HepG2 (cell line): ENCODE data around the gene PNPLA2. TPM values are rescaled to one million over a fixed set of nuclear protein-coding genes. Genes with fewer than 3 reads are reported as not detected.

Experiments
- BORCS8-MEF2B ChIP-seq: sonication (generic); formaldehyde crosslinking; IDR thresholded peaks from 2 replicates; pipeline ENCODE4 v1.8.0; 2022; ENCODE audit warnings: mild to moderate bottlenecking, missing genetic modification reagents
- CREM ChIP-seq, 2 experiments: sonication (generic) in 1 of 2; formaldehyde crosslinking in 1 of 2; IDR thresholded peaks; 2 replicates each; pipeline versions ENCODE4 v1.4.0 to v1.6.1; 2016 to 2020; ENCODE audit warnings: antibody characterized with exemption in 1 of 2, mild to moderate bottlenecking in 1 of 2, missing genetic modification reagents in 1 of 2
- ELK4 ChIP-seq: sonication (generic); formaldehyde crosslinking; IDR thresholded peaks from 2 replicates; pipeline ENCODE4 v1.9.0; 2021; ENCODE audit warnings: missing genetic modification reagents, borderline replicate concordance
- HCFC1 ChIP-seq: fragments of 150-350 bp; IDR thresholded peaks from 2 replicates; pipeline ENCODE4 v1.6.1; 2014; ENCODE audit warnings: low read depth, low read length
- MZF1 ChIP-seq: sonication (generic); formaldehyde crosslinking; IDR thresholded peaks from 2 replicates; pipeline ENCODE4 v1.8.1; 2023; ENCODE audit warnings: mild to moderate bottlenecking, missing genetic modification reagents, borderline replicate concordance
- NFIB ChIP-seq: sonication (generic); formaldehyde crosslinking; IDR thresholded peaks from 2 replicates; pipeline ENCODE4 v1.9.0; 2021; ENCODE audit warnings: missing genetic modification reagents, mild to moderate bottlenecking, borderline replicate concordance
- NFRKB ChIP-seq: fragments of 450-650 bp; IDR thresholded peaks from 2 replicates; pipeline ENCODE4 v1.6.1; 2017
- REXO4 ChIP-seq: sonication (generic); formaldehyde crosslinking; IDR thresholded peaks from 2 replicates; pipeline ENCODE4 v1.8.0; 2022; ENCODE audit warnings: missing genetic modification reagents, mild to moderate bottlenecking, borderline replicate concordance
- RFX1 ChIP-seq: fragments of 450-650 bp; IDR thresholded peaks from 2 replicates; pipeline ENCODE4 v1.6.1; 2017
- TIGD3 ChIP-seq: sonication (generic); formaldehyde crosslinking; IDR thresholded peaks from 2 replicates; pipeline ENCODE4 v1.5.1; 2020; ENCODE audit warnings: mild to moderate bottlenecking, missing genetic modification reagents, borderline replicate concordance
- ZNF256 ChIP-seq: sonication (generic); formaldehyde crosslinking; conservative IDR thresholded peaks from 2 replicates; pipeline ENCODE4 v1.4.0; 2020; ENCODE audit warnings: missing genetic modification reagents
- polyA plus RNA-seq, 8 experiments: library from polyadenylated mRNA; depleted of rRNA in 3 of 8; stranded (reverse) in 7 of 8; unstranded in 1 of 8; fragments of >200 nt; fragmentation: Illumina TruSeq in 4 of 8; extraction: Trizol in 4 of 8; gene quantifications; 2 replicates each; pipeline versions ENCODE4 v1.2.1 to v1.2.3, GENCODE V29; 2011 to 2016; ENCODE audit warnings: low read depth in 4 of 8, missing spikeins in 1 of 8, mixed read lengths in 1 of 8; ENCODE audit not compliant: insufficient read depth in 1 of 8
- total RNA-seq, 5 experiments: library from RNA; depleted of rRNA; stranded (reverse); fragments of >200 nt; fragmentation: Illumina TruSeq; extraction: Trizol; gene quantifications; 2 replicates each; pipeline ENCODE4 v1.2.3, GENCODE V29; 2016; ENCODE audit warnings: low read depth in 1 of 5
- TF ChIP-seq, protein P1 (sequence below): sonication (generic); formaldehyde crosslinking; IDR thresholded peaks from 2 replicates; pipeline ENCODE4 v1.4.0; 2020; ENCODE audit warnings: missing genetic modification reagents
- TF ChIP-seq, protein P2 (sequence below): sonication (generic); formaldehyde crosslinking; IDR thresholded peaks from 2 replicates; pipeline ENCODE4 v1.5.1; 2020; ENCODE audit warnings: mild to moderate bottlenecking, missing genetic modification reagents
- TF ChIP-seq, protein P3 (sequence below): sonication (generic); formaldehyde crosslinking; IDR thresholded peaks from 2 replicates; pipeline ENCODE4 v1.5.0; 2020; ENCODE audit warnings: missing genetic modification reagents
- TF ChIP-seq, protein P4 (sequence below): sonication (generic); formaldehyde crosslinking; conservative IDR thresholded peaks from 2 replicates; pipeline ENCODE4 v1.8.0; 2022; ENCODE audit warnings: mild to moderate bottlenecking, moderate library complexity, missing genetic modification reagents

PNPLA2 gene
- total and polyA plus RNA-seq, 2 of the 13 experiments (the other 11 are each of a cell fraction or from before 2014, with no cell fraction given): 10.5 to 43.2 TPM

DNA sequence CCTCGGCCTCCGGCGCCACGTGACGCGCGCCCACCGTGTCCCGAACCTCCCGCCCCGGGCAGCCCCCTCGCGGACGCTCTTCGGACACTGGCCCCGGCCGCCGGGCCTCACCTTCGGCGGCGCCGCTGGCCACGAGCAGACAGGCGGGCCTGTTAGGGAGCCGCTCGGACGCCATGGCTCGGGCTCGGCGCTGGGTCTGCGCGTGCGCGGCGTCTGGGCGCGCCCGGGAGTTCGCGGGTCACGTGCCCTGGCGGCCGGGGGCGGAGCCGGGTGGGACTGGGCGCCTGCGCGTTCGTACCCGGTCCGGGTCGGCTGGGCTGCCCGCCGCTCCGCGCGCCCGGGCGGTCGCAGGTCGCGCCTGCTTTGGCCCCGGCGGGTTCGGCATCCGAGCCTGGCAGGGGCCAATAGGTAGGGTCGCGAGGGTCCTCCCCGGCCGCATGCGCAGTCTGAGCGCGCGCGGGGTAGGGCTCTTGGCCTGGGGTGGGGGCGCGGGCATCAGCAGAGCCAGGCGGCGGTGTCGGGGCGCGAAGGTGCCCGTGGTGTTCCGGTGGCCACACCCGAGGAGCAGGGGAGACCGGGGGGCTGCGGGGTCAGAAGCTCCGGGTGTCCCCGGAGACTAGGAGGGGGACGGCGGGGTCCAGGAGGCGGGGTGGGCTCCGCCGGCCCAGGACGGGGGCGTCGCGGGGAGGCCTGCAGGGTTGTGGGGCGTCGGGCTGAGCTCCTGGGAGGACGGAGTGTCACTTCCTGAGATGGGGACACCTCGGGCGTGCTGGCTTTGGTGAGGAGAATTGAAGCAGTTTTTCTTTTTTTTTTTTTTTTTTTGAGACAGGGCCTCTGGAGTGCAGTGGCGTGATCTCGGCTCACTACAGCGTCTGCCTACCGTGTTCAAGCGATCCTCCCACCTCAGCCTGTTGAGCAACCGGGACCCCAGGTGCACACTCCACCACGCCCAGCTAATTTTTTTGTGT is 41.1 kb upstream of the PNPLA2 start, which contains the start of gene GATD1 (continued):
- no peak for TF ChIP-seq ELK4 (CRISPR knock-in tag)
- TF ChIP-seq TIGD3 (CRISPR knock-in tag): no peak
- TF ChIP-seq, protein P1, sequence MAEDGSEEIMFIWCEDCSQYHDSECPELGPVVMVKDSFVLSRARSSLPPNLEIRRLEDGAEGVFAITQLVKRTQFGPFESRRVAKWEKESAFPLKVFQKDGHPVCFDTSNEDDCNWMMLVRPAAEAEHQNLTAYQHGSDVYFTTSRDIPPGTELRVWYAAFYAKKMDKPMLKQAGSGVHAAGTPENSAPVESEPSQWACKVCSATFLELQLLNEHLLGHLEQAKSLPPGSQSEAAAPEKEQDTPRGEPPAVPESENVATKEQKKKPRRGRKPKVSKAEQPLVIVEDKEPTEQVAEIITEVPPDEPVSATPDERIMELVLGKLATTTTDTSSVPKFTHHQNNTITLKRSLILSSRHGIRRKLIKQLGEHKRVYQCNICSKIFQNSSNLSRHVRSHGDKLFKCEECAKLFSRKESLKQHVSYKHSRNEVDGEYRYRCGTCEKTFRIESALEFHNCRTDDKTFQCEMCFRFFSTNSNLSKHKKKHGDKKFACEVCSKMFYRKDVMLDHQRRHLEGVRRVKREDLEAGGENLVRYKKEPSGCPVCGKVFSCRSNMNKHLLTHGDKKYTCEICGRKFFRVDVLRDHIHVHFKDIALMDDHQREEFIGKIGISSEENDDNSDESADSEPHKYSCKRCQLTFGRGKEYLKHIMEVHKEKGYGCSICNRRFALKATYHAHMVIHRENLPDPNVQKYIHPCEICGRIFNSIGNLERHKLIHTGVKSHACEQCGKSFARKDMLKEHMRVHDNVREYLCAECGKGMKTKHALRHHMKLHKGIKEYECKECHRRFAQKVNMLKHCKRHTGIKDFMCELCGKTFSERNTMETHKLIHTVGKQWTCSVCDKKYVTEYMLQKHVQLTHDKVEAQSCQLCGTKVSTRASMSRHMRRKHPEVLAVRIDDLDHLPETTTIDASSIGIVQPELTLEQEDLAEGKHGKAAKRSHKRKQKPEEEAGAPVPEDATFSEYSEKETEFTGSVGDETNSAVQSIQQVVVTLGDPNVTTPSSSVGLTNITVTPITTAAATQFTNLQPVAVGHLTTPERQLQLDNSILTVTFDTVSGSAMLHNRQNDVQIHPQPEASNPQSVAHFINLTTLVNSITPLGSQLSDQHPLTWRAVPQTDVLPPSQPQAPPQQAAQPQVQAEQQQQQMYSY: no peak
- no peak for TF ChIP-seq HCFC1
- no peak for TF ChIP-seq NFRKB
- TF ChIP-seq MZF1 (CRISPR knock-in tag): no peak
- TF ChIP-seq BORCS8-MEF2B: no peak; the same call in 1 of the 2 replicates
- TF ChIP-seq NFIB: no peak
- TF ChIP-seq, protein P2, sequence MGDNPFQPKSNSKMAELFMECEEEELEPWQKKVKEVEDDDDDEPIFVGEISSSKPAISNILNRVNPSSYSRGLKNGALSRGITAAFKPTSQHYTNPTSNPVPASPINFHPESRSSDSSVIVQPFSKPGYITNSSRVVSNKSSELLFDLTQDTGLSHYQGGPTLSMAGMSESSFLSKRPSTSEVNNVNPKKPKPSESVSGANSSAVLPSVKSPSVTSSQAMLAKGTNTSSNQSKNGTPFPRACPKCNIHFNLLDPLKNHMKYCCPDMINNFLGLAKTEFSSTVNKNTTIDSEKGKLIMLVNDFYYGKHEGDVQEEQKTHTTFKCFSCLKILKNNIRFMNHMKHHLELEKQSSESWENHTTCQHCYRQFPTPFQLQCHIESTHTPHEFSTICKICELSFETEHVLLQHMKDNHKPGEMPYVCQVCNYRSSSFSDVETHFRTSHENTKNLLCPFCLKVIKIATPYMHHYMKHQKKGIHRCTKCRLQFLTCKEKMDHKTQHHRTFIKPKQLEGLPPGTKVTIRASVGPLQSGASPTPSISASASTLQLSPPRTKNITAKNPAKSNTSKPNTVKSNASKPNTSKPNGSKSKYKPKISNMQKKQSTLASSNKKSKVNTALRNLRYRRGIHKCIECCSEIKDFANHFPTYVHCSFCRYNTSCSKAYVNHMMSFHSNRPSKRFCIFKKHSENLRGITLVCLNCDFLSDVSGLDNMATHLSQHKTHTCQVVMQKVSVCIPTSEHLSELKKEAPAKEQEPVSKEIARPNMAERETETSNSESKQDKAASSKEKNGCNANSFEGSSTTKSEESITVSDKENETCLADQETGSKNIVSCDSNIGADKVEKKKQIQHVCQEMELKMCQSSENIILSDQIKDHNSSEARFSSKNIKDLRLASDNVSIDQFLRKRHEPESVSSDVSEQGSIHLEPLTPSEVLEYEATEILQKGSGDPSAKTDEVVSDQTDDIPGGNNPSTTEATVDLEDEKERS: no peak
- TF ChIP-seq, protein P3, sequence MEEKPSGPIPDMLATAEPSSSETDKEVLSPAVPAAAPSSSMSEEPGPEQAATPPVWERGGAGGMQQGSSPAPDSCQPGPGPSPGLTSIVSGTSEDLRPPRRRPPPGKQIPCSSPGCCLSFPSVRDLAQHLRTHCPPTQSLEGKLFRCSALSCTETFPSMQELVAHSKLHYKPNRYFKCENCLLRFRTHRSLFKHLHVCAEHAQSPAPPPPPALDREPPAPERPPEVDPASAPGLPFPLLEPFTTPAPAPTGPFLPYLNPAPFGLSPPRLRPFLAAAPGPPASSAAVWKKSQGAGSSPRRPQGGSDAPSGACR (CRISPR knock-in tag): no peak
- TF ChIP-seq REXO4 (CRISPR knock-in tag): no peak
- TF ChIP-seq, protein P4, sequence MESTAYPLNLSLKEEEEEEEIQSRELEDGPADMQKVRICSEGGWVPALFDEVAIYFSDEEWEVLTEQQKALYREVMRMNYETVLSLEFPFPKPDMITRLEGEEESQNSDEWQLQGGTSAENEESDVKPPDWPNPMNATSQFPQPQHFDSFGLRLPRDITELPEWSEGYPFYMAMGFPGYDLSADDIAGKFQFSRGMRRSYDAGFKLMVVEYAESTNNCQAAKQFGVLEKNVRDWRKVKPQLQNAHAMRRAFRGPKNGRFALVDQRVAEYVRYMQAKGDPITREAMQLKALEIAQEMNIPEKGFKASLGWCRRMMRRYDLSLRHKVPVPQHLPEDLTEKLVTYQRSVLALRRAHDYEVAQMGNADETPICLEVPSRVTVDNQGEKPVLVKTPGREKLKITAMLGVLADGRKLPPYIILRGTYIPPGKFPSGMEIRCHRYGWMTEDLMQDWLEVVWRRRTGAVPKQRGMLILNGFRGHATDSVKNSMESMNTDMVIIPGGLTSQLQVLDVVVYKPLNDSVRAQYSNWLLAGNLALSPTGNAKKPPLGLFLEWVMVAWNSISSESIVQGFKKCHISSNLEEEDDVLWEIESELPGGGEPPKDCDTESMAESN (CRISPR knock-in tag): no peak; the same call in 1 of the 2 replicates
- TF ChIP-seq ZNF256 (CRISPR knock-in tag): no peak
- TF ChIP-seq CREM (IDR thresholded peaks at IDR 0.05): no peak
- TF ChIP-seq CREM (CRISPR knock-in tag; IDR thresholded peaks at IDR 0.05): no peak
- no peak for TF ChIP-seq RFX1
